HFF-Myc (cell line): Measurements from ENCODE around the gene OGFR.
A peak's percentile ranks its signal among the peaks of the same experiment; 100 is the strongest.

Source experiments
- DNase-seq: peaks from one replicate; pipeline ENCODE4 v3.0.0-alpha.2; 2011; ENCODE audit warnings: low read depth; ENCODE audit errors: extremely low read depth
- H3K4me3 ChIP-seq: replicated peaks from 2 replicates; pipeline ENCODE4 v1.5.1; 2011; ENCODE audit warnings: low read depth, mild to moderate bottlenecking, control low read depth, low read length
- CTCF ChIP-seq: IDR thresholded peaks from 2 replicates; pipeline ENCODE4 v1.5.1; 2012; ENCODE audit warnings: mild to moderate bottlenecking, low read depth, low read length, control low read depth; ENCODE audit errors: missing control alignments

The OGFR gene

GRCh38 chr20:62772990-62773844 is 31.4 kb upstream of the OGFR start:
- DNase-seq = no peak
- TF ChIP-seq CTCF = no peak
- no peak overlapping the region for H3K4me3 ChIP-seq

GRCh38 chr20:62773845-62774714 is 30.6 kb upstream of the OGFR start:
- TF ChIP-seq CTCF = no peak
- H3K4me3 ChIP-seq = no peak overlapping the region
- DNase-seq = no peak

- no peak for TF ChIP-seq CTCF
- no peak overlapping the region for H3K4me3 ChIP-seq
- DNase-seq = no peak
These were observed 29.9 kb upstream of the OGFR start for GRCh38 chr20:62774762-62775161.

- no peak for TF ChIP-seq CTCF
- no peak overlapping the region for H3K4me3 ChIP-seq
These were observed 29.4 kb upstream of the OGFR start for GRCh38 chr20:62775206-62775605.

GRCh38 chr20:62776035-62776691 is 28.5 kb upstream of the OGFR start:
- no peak overlapping the region for H3K4me3 ChIP-seq
- no peak for DNase-seq
- TF ChIP-seq CTCF = no peak

More at GRCh38 chr20:62775206-62775605, 29.4 kb upstream of the OGFR start:
- no peak for DNase-seq

- no peak for TF ChIP-seq CTCF
- H3K4me3 ChIP-seq = no peak overlapping the region
- DNase-seq = peak; percentile 36
These were observed 27.7 kb upstream of the OGFR start for GRCh38 chr20:62776692-62777527.
